Measurements from ENCODE around the gene MTAP. TPM values are rescaled to one million over a fixed set of nuclear protein-coding genes. Genes with fewer than 3 reads are reported as not detected.

The MTAP gene
- total and polyA plus RNA-seq, 2 of the 13 experiments (the other 11 are each of a cell fraction or from before 2014, with no cell fraction given), result 16.7 to 51.2 TPM

DNA sequence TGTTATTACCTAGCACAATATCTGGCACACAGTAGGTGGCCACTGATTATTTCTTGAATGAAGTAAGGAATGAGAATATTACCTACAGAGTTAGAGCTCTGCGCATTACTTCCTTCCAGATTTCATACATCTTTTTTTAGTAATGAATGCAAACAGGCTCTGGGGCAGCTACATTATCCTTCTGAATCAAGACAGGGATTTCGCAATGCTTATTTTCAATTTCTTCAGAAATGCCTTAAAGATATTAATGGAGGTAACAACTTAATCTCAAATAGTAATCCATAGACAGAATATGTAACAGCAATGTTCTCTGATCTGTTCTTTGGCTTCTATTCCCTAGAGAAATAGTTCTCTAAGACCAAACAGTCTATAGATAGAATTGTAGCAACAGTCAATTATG is 159.1 kb downstream of the MTAP start:
- Histone ChIP-seq H3K27ac (ENCODE audit: extremely low read length, insufficient read depth, low read length) (no peak overlapping the region), H3K27me3 (ENCODE audit: control insufficient read depth in 1 of 2, insufficient read depth in 2 of 2, low read length in 2 of 2) (peaks cover 5 to 15% of the 10 kb centered on the region in 2 experiments; a peak in 3 of 5 replicates), H3K79me2 (ENCODE audit: insufficient read depth, low read length) (no peaks in the 10 kb centered on the region), H2AFZ (ENCODE audit: low read length) (no peak overlapping the region), H3K9me3 (ENCODE audit: low read length) (no peaks in the 10 kb centered on the region), H3K36me3 (replicated peaks in 1 of 2; ENCODE audit: control insufficient read depth in 1 of 2, insufficient read depth in 2 of 2, low read length in 2 of 2) (no peaks in the 10 kb centered on the region), H3K4me1 (ENCODE audit: insufficient read depth, low read length) (peaks cover 12% of the 10 kb centered on the region), H3K9ac (ENCODE audit: insufficient read depth, low read depth, low read length) (no peak overlapping the region), H4K20me1 (ENCODE audit: insufficient read depth, low read length) (no peaks in the 10 kb centered on the region), H3K4me2 (ENCODE audit: low read depth, low read length) (no peak overlapping the region), H3K4me3 (replicated peaks in 1 of 3; ENCODE audit: insufficient read depth in 1 of 3, low read depth in 2 of 3, low read length in 3 of 3) (no peak overlapping the region)
- no peak for FAIRE-seq
- POLR2A ChIA-PET, result no interaction called here
- TF ChIP-seq YEATS4 (CRISPR knock-in tag; IDR thresholded peaks at IDR 0.05; ENCODE audit: borderline replicate concordance) (no peak), CEBPB (IDR thresholded peaks at IDR 0.05; ENCODE audit: borderline replicate concordance, low read depth, low read length) (peak; percentile 42), ZC3H13 (CRISPR knock-in tag; IDR thresholded peaks at IDR 0.05) (no peak)
- TF ChIP-seq, protein P1, sequence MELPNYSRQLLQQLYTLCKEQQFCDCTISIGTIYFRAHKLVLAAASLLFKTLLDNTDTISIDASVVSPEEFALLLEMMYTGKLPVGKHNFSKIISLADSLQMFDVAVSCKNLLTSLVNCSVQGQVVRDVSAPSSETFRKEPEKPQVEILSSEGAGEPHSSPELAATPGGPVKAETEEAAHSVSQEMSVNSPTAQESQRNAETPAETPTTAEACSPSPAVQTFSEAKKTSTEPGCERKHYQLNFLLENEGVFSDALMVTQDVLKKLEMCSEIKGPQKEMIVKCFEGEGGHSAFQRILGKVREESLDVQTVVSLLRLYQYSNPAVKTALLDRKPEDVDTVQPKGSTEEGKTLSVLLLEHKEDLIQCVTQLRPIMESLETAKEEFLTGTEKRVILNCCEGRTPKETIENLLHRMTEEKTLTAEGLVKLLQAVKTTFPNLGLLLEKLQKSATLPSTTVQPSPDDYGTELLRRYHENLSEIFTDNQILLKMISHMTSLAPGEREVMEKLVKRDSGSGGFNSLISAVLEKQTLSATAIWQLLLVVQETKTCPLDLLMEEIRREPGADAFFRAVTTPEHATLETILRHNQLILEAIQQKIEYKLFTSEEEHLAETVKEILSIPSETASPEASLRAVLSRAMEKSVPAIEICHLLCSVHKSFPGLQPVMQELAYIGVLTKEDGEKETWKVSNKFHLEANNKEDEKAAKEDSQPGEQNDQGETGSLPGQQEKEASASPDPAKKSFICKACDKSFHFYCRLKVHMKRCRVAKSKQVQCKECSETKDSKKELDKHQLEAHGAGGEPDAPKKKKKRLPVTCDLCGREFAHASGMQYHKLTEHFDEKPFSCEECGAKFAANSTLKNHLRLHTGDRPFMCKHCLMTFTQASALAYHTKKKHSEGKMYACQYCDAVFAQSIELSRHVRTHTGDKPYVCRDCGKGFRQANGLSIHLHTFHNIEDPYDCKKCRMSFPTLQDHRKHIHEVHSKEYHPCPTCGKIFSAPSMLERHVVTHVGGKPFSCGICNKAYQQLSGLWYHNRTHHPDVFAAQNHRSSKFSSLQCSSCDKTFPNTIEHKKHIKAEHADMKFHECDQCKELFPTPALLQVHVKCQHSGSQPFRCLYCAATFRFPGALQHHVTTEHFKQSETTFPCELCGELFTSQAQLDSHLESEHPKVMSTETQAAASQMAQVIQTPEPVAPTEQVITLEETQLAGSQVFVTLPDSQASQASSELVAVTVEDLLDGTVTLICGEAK (IDR thresholded peaks at IDR 0.05), result no peak
- TF ChIP-seq, protein P1 (CRISPR knock-in tag; IDR thresholded peaks at IDR 0.05), result no peak
- CTCF ChIA-PET (ENCODE audit: low intra/inter-chr PET ratio, low total read pairs), result no interaction called here
- intact Hi-C loops (cut with micrococcal nuclease; ENCODE audit: unreplicated experiment), result no loop called here
- no peak for ATAC-seq
- in situ Hi-C loops (cut with HindIII; ENCODE audit: extremely low pct_ligation_motif_present, low pct_unique_long_range_greater_than_20kb), result no loop called here
- DNase-seq (ENCODE audit: low spot score), result no peak
- WGBS (ENCODE audit: low lambda C conversion rate), result 49% methylated on average over 2 of the region's 2 CpGs
- no TSS peak for BruUV-seq (replicated peaks)
